OCI-M1 (cell line): ENCODE measurements around the gene LTBP2.
"Not testable (repeated sequence)": the region's sequence is repeated elsewhere in the genome, so short reads cannot be mapped to it uniquely, and the experiment has no call there.

Experiments
- DNase-seq: peaks from one replicate; lab custom pipeline; 2025; lab: John Stamatoyannopoulos, UW

Gene LTBP2

GRCh38 chr14:74551001-74551400 lies 61.0 kb downstream of the LTBP2 start:
- DNase-seq: no peak

- DNase-seq: no peak
These were observed 62.0 kb downstream of the LTBP2 start for GRCh38 chr14:74550071-74550470.

GRCh38 chr14:74549588-74549987 lies 62.4 kb downstream of the LTBP2 start:
- DNase-seq: no peak

GRCh38 chr14:74548881-74549280 lies 63.2 kb downstream of the LTBP2 start:
- no peak for DNase-seq

- no peak for DNase-seq
These were observed 64.6 kb downstream of the LTBP2 start for GRCh38 chr14:74547331-74547927.

- no peak for DNase-seq
These were observed 65.6 kb downstream of the LTBP2 start for GRCh38 chr14:74546416-74546815.

- no peak for DNase-seq
These were observed 66.7 kb downstream of the LTBP2 start for GRCh38 chr14:74545386-74545785.

GRCh38 chr14:74543771-74544438 lies 68.1 kb downstream of the LTBP2 start:
- DNase-seq: no peak

- no peak for DNase-seq
These were observed 69.9 kb downstream of the LTBP2 start for GRCh38 chr14:74542056-74542685.

GRCh38 chr14:74541225-74541624 lies 70.8 kb downstream of the LTBP2 start:
- DNase-seq: no peak

- no peak for DNase-seq
These were observed 72.5 kb downstream of the LTBP2 start for GRCh38 chr14:74539503-74539902.

- no peak for DNase-seq
These were observed 73.3 kb downstream of the LTBP2 start for GRCh38 chr14:74538411-74539391.

GRCh38 chr14:74536336-74536735 lies 75.7 kb downstream of the LTBP2 start:
- DNase-seq: not testable (repeated sequence)

GRCh38 chr14:74535756-74536325 lies 76.2 kb downstream of the LTBP2 start:
- no peak for DNase-seq

GRCh38 chr14:74533576-74533975 lies 78.5 kb downstream of the LTBP2 start:
- DNase-seq: no peak

- no peak for DNase-seq
These were observed 79.8 kb downstream of the LTBP2 start for GRCh38 chr14:74532246-74532645.

GRCh38 chr14:74531467-74531866 lies 80.6 kb downstream of the LTBP2 start:
- peak; percentile 57 for DNase-seq

GRCh38 chr14:74531006-74531405 lies 81.0 kb downstream of the LTBP2 start:
- no peak for DNase-seq

- no peak for DNase-seq
These were observed 83.2 kb downstream of the LTBP2 start for GRCh38 chr14:74528886-74529285.

- no peak for DNase-seq
These were observed 83.6 kb downstream of the LTBP2 start for GRCh38 chr14:74528406-74528805.

GRCh38 chr14:74527736-74528280 lies 84.2 kb downstream of the LTBP2 start:
- DNase-seq: no peak
